Progenitor cell of endocrine pancreas (in vitro differentiated cells): ENCODE data around the gene YTHDF2. TPM values are rescaled to one million over a fixed set of nuclear protein-coding genes. Genes with fewer than 3 reads are reported as not detected.
"Not testable (repeated sequence)": the region's sequence is repeated elsewhere in the genome, so short reads cannot be mapped to it uniquely, and the experiment has no call there.

Experiments used
- DNase-seq: peaks from one replicate; pipeline ENCODE4 v3.0.0; 2021; ENCODE audit warnings: low spot score; ENCODE audit not compliant: unreplicated experiment
- H3K27ac Mint-ChIP-seq: 2 replicates; pipeline ENCODE4 v1.8.0; 2021; ENCODE audit warnings: mild to moderate bottlenecking, moderate library complexity, mixed read lengths
- H3K27me3 Mint-ChIP-seq: 2 replicates; pipeline ENCODE4 v1.8.0; 2021; ENCODE audit warnings: mixed read lengths
- H3K36me3 Mint-ChIP-seq: 2 replicates; pipeline ENCODE4 v1.8.0; 2022; ENCODE audit warnings: mixed read lengths; ENCODE audit not compliant: insufficient read depth
- H3K4me1 Mint-ChIP-seq: 2 replicates; pipeline ENCODE4 v1.8.0; 2021; ENCODE audit warnings: low read depth, mixed read lengths
- H3K4me3 Mint-ChIP-seq: 2 replicates; pipeline ENCODE4 v1.8.0; 2021; ENCODE audit warnings: low read depth, mild to moderate bottlenecking, moderate library complexity, mixed read lengths
- H3K9me3 Mint-ChIP-seq: 2 replicates; pipeline ENCODE4 v1.8.0; 2021; ENCODE audit warnings: low read depth, mixed read lengths
- total RNA-seq: library from RNA; stranded (reverse); gene quantifications from 2 replicates; pipeline ENCODE4 v1.2.1, GENCODE V29; 2021
- TF ChIP-seq, protein P1 (sequence below): fragments of 200-600 bp; sonication (generic); IDR thresholded peaks from one replicate; pipeline ENCODE4 v1.5.0; 2021; ENCODE audit warnings: antibody characterized with exemption, mild to moderate bottlenecking; ENCODE audit not compliant: unreplicated experiment

Gene YTHDF2
- total RNA-seq, 1 donor from 2014 or later = 135 TPM

DNA sequence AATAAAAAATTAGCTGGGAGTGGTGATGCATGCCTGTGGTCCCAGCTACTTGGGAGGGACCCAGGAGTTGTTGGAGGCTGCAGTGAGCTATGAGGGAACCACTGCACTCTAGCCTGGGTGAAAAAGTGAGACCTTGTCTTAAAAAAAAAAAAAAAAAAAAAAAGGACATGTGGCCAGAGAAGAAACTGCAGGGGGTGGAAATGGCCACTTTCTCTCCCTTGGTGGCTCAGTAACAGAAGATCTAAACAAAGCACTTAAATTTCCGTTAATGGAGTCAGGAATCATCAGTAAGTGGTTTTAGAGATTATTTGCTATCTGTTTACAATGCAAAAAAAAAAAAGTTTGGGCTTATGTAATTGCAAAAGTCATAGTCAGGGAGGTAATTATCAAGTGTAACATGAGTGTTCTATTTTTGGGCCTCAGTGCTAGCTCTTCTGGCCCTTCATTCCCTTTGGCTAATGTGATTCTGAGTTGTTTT, 55.9 kb downstream of the YTHDF2 start:
- no peak for DNase-seq
- Mint-ChIP-seq H3K27ac (peak overlapping the region; percentile 42), H3K27me3 (peaks cover 6% of the 10 kb centered on the region), H3K4me3 (no peak overlapping the region), H3K4me1 (peaks cover 5% of the 10 kb centered on the region), H3K36me3 (no peaks in the 10 kb centered on the region), H3K9me3 (no peaks in the 10 kb centered on the region)
- TF ChIP-seq, protein P1, sequence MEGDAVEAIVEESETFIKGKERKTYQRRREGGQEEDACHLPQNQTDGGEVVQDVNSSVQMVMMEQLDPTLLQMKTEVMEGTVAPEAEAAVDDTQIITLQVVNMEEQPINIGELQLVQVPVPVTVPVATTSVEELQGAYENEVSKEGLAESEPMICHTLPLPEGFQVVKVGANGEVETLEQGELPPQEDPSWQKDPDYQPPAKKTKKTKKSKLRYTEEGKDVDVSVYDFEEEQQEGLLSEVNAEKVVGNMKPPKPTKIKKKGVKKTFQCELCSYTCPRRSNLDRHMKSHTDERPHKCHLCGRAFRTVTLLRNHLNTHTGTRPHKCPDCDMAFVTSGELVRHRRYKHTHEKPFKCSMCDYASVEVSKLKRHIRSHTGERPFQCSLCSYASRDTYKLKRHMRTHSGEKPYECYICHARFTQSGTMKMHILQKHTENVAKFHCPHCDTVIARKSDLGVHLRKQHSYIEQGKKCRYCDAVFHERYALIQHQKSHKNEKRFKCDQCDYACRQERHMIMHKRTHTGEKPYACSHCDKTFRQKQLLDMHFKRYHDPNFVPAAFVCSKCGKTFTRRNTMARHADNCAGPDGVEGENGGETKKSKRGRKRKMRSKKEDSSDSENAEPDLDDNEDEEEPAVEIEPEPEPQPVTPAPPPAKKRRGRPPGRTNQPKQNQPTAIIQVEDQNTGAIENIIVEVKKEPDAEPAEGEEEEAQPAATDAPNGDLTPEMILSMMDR = peak; percentile 39

DNA sequence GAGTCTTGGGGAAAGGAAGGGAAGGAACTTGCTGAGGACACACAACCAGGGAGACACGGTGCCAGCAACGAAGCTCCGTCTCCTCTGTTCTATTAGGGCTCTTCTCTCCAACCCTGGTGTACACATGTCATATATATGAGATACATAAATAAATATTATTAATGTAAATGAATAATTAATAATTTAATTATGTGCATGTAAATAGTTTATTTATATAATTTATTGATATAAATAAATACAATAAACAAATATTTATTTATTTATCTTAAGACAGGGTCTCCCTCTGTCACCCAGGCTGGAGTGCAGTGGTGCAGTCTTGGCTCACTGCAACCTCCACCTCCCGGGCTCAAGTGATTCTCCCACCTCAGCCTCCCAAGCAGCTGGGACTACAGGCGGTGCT, 57.8 kb downstream of the YTHDF2 start:
- H3K4me3 Mint-ChIP-seq = not testable (repeated sequence)

DNA sequence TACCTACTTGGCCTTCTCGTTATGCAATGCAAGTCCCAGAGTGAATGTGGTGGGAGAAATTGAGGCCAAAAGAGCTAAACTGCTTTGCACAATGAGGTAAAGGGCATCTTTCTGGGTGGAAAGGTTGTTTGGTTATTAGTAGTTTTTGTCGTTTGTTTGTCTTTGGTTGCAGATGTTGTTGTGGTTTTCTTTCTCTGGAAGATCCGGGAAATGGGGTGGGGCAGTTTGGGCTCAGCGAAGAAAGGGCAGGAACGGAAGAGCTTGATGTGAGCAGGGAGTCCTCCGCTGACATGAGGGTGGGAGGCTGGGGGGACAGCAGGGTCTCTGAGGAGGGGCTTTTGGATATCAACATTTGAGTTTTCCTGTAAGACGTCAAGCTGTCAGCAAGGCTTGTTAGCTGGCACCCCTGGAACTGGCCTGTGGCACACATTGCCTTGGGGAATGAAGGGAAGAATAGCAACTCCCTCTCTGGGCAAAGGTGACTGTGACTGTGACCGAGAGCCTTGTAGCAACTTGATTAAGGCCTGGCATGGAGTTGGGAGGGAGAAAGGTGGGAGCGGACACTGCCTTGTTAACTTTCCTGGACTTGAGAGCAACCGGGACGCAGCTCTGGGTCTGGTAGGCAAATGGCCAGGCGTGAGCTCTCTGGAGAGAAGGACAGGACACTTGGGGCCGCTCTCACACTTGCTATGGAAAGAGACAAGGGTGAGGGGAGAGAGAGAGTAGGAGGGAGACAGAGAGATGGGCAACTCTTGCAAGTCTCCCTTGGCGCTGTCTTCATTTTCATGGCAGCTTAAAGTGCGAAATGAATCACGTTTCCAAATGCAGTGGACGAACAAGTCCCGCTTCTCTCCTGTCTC, 59.8 kb downstream of the YTHDF2 start:
- DNase-seq = no peak
- TF ChIP-seq, protein P1 = no peak
- H3K4me3 Mint-ChIP-seq = no peak overlapping the region
- H3K36me3 Mint-ChIP-seq = no peaks in the 10 kb centered on the region
- no peaks in the 10 kb centered on the region for H3K9me3 Mint-ChIP-seq
- H3K27ac Mint-ChIP-seq = no peak overlapping the region
- H3K27me3 Mint-ChIP-seq = peaks cover 2% of the 10 kb centered on the region
- peaks cover 6% of the 10 kb centered on the region for H3K4me1 Mint-ChIP-seq

More for the DNA sequence above, 57.8 kb downstream of the YTHDF2 start:
- not testable (repeated sequence) for DNase-seq, H3K27ac Mint-ChIP-seq, H3K27me3 Mint-ChIP-seq, H3K9me3 Mint-ChIP-seq, H3K36me3 Mint-ChIP-seq, H3K4me1 Mint-ChIP-seq

DNA sequence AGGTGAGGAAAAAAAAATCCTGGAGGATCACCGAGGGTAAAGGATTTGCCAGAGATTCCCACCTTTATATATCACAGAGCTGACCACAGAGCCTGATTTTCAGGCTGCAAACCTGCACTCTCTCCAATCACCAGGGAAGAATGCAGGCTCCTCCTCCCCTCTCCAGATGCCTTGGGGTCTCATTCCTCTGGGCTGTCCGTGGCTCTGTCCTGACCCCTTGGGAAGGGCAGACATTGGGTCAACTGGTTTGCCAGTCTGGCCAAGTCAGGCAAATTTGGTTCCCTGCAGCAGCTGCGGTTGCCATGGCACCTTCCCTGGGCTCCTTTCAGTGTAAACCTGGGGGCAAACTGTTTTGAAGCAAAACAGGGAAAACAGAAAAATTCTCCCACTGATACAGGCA, 63.6 kb downstream of the YTHDF2 start:
- H3K27me3 Mint-ChIP-seq = peaks cover 2% of the 10 kb centered on the region
- H3K36me3 Mint-ChIP-seq = no peaks in the 10 kb centered on the region
- H3K4me1 Mint-ChIP-seq = peaks cover 5% of the 10 kb centered on the region
- no peak for DNase-seq
- TF ChIP-seq, protein P1 = no peak
- no peak overlapping the region for H3K27ac Mint-ChIP-seq
- H3K4me3 Mint-ChIP-seq = no peak overlapping the region
- no peaks in the 10 kb centered on the region for H3K9me3 Mint-ChIP-seq

DNA sequence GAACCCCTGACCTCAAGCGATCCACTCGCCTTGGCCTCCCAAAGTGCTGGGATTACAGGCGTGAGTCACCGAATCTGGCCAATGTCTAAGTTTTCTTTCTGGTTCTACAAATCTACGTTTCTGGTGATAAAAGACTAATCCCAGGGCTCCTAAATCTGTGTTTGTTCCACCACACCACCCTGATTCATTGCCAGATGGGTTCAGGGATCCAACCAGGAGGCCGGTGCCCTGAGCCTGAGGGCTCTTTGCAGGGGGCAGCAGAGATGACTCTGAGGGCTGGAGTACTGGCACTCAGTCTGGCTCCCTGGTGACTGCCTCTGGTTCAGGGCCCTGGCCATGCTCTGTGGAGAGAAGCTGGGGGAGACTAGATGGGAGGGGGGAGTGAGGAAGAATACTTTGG, 64.7 kb downstream of the YTHDF2 start:
- Mint-ChIP-seq H3K4me3 (no peak overlapping the region), H3K27ac (no peak overlapping the region), H3K36me3 (no peaks in the 10 kb centered on the region), H3K9me3 (no peaks in the 10 kb centered on the region), H3K4me1 (peaks cover 5% of the 10 kb centered on the region), H3K27me3 (peaks cover 2% of the 10 kb centered on the region)
- TF ChIP-seq, protein P1 = no peak
- no peak for DNase-seq

DNA sequence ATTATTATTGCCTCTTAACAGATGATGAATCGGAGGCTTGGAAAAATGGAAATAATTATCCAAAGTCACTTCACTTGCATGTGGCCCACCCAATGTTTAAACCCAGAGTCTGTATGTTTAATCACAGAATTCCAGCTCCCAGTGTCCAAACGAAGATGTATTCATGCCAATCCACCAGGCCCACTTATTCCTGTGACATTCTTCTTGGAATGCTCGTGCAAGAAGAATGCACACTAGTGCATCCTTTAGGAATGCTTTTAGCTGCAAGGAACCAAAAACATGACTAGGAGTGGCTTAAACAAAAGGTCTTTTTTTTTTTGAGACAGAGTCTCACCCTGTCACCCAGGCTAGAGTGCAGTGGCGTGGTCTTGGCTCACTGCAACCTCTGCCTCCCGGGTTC, 66.3 kb downstream of the YTHDF2 start:
- Mint-ChIP-seq H3K4me1 (peaks cover 5% of the 10 kb centered on the region), H3K27me3 (peaks cover 5% of the 10 kb centered on the region), H3K4me3 (no peak overlapping the region), H3K9me3 (no peaks in the 10 kb centered on the region), H3K36me3 (no peaks in the 10 kb centered on the region), H3K27ac (no peak overlapping the region)
- DNase-seq = no peak
- TF ChIP-seq, protein P1 = no peak
